ENCODE results near the gene NCAPG. TPM values are rescaled to one million over a fixed set of nuclear protein-coding genes. Genes with fewer than 3 reads are reported as not detected.

Gene NCAPG
- total and polyA plus RNA-seq, 4 donors, result 0.08 to 45.2 (median 0.91) TPM

- H3K4me3 ChIP-seq (ENCODE audit: low read depth in 1 of 3, low read length in 3 of 3), result no peak overlapping the region
- H3K4me1 ChIP-seq (ENCODE audit: control insufficient read depth in 4 of 4, insufficient read depth in 4 of 4, low read length in 3 of 4), result no peaks in the 10 kb centered on the region
- TF ChIP-seq ATF3 (IDR thresholded peaks at IDR 0.05) (no peak), RXRA (IDR thresholded peaks at IDR 0.05) (no peak), REST (IDR thresholded peaks at IDR 0.05) (no peak), ZBTB33 (IDR thresholded peaks at IDR 0.05) (no peak)
- H3K9ac ChIP-seq (ENCODE audit: low read depth in 1 of 2, low read length in 2 of 2), result no peak overlapping the region
- WGBS, result 73% methylated on average over 8 of the region's 8 CpGs
- peaks cover 0 to 3% (median 0%) of the 10 kb centered on the region in 4 donors for H3K27me3 ChIP-seq (ENCODE audit: control insufficient read depth in 4 of 4, insufficient read depth in 4 of 4, low read length in 3 of 4)
- H3K36me3 ChIP-seq (ENCODE audit: control insufficient read depth in 4 of 4, insufficient read depth in 3 of 4, low read depth in 1 of 4, low read length in 3 of 4), result no peaks in the 10 kb centered on the region
- peaks cover 0 to 7% (median 0%) of the 10 kb centered on the region in 4 donors for H3K9me3 ChIP-seq (ENCODE audit: control insufficient read depth in 4 of 4, low read length in 3 of 4)
- H3K27ac ChIP-seq (ENCODE audit: low read depth in 1 of 2, low read length in 2 of 2), result no peak overlapping the region
- no peak for DNase-seq (ENCODE audit: low spot score)
Measured at GRCh38 chr4:17769406-17770174, 41.2 kb upstream of the NCAPG start.

GRCh38 chr4:17770845-17771244, 39.9 kb upstream of the NCAPG start:
- Histone ChIP-seq H3K4me3 (ENCODE audit: low read depth in 1 of 3, low read length in 3 of 3) (no peak overlapping the region), H3K9ac (ENCODE audit: low read depth in 1 of 2, low read length in 2 of 2) (no peak overlapping the region), H3K4me1 (ENCODE audit: control insufficient read depth in 4 of 4, insufficient read depth in 4 of 4, low read length in 3 of 4) (no peaks in the 10 kb centered on the region), H3K9me3 (ENCODE audit: control insufficient read depth in 4 of 4, low read length in 3 of 4) (peaks cover 0 to 7% (median 0%) of the 10 kb centered on the region in 4 donors), H3K27ac (ENCODE audit: low read depth in 1 of 2, low read length in 2 of 2) (no peak overlapping the region), H3K36me3 (ENCODE audit: control insufficient read depth in 4 of 4, insufficient read depth in 3 of 4, low read depth in 1 of 4, low read length in 3 of 4) (no peaks in the 10 kb centered on the region), H3K27me3 (ENCODE audit: control insufficient read depth in 4 of 4, insufficient read depth in 4 of 4, low read length in 3 of 4) (peaks cover 0 to 2% (median 0%) of the 10 kb centered on the region in 4 donors)
- TF ChIP-seq RAD21 (IDR thresholded peaks at IDR 0.05), result no peak
- no peak for TF ChIP-seq SP1 (IDR thresholded peaks at IDR 0.05)
- TF ChIP-seq CTCF (IDR thresholded peaks at IDR 0.05; ENCODE audit: low read depth, low read length, missing input control), result no peak
- no peak for TF ChIP-seq HNF4A (conservative IDR thresholded peaks at IDR 0.05)
- 80% methylated on average over 4 of the region's 4 CpGs for WGBS
- no peak for DNase-seq (ENCODE audit: low spot score)

Measured in liver (tissue), 9 donors.